Activated T-helper 1 cell treated with Interleukin-2 at 50 U/mL for 16 hours (primary cell): ENCODE measurements around the gene PPM1H.
"Not testable (repeated sequence)": the region's sequence is repeated elsewhere in the genome, so short reads cannot be mapped to it uniquely, and the experiment has no call there.

ENCODE experiments used
- DNase-seq: peaks from one replicate; pipeline ENCODE4 v3.0.0-alpha.2; 2020; ENCODE audit warnings: low read depth

PPM1H gene

GRCh38 chr12:62839869-62840660 lies 94.9 kb downstream of the PPM1H start:
- no peak for DNase-seq

DNA sequence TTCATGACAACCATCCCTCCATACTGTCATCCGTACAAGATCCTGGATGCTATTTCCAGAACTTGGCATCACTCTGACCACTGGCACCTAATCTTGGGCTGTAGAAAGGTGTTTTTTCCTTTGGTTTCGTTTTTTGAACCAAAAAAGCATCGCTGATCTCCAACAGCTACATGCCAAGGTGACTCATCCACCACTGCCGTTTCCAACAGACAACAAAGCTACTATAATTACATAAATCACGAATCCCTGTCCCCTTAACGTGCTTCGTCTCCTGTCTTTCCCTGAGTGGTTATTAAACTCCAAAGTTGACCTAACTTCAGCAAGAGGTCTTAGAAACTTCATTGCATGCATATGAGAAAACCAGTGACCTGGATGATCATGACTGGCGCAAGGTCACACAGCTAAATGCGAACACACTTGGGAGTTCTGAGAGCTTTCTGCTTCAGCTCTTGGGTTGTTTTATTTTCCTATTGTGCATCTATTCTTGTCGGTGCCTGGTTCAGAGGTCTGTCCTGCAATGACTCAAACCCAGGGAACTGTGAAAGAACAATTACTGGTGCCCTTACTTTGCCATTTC lies 99.9 kb downstream of the PPM1H start:
- no peak for DNase-seq

GRCh38 chr12:62834406-62834805 lies 100.5 kb downstream of the PPM1H start:
- DNase-seq = no peak

- DNase-seq = no peak
These were observed 101.3 kb downstream of the PPM1H start for GRCh38 chr12:62833634-62834033.

GRCh38 chr12:62832558-62832957 lies 102.4 kb downstream of the PPM1H start:
- no peak for DNase-seq

- no peak for DNase-seq
These were observed 102.9 kb downstream of the PPM1H start for GRCh38 chr12:62832027-62832426.

GRCh38 chr12:62827855-62828254 lies 107.1 kb downstream of the PPM1H start:
- no peak for DNase-seq

DNA sequence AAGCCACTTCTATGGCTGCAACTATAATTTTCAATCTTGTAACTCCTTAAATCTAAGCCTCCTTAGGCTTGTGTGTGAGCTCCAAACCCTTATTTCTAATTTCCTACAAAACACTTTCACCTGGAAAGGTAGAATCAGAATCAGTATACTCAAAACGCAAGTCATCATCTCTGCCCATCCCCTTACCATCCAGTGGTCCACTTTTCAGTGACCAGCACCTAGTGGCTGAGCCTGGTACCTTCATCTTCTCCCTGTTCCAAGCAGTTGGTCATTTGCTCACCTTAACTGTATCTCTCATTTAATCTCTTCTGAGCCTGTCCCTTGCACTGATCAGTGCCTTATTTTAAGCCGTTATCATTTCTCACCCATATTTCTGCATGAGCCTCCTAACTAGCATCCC lies 107.9 kb downstream of the PPM1H start:
- DNase-seq = no peak

- DNase-seq = no peak
These were observed 117.2 kb downstream of the PPM1H start for GRCh38 chr12:62817556-62818271.

- DNase-seq = no peak
These were observed 120.7 kb downstream of the PPM1H start for GRCh38 chr12:62814243-62814642.

- no peak for DNase-seq
These were observed 121.7 kb downstream of the PPM1H start for GRCh38 chr12:62813031-62813829.

GRCh38 chr12:62811481-62811880 lies 123.5 kb downstream of the PPM1H start:
- DNase-seq = not testable (repeated sequence)

- no peak for DNase-seq
These were observed 126.6 kb downstream of the PPM1H start for GRCh38 chr12:62808166-62808879.

DNA sequence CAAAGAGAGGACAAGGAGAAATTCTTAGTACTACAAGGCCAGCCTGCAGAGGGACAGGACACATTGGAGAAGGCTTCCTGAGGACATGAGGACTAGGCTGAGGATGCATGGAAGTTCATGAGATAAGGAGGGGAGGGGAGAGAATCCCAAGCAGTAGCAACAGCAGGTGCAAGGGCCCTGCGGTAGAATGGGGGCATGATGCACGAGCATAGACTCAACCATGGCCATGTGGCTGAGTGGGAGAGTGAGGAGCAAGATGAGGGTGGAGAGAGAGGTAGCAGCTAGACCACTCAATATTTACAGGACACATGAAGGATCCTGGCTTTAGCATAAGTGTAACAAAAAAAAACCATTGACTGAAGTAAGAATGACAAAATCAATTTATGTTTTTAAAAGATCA lies 128.1 kb downstream of the PPM1H start:
- no peak for DNase-seq

DNA sequence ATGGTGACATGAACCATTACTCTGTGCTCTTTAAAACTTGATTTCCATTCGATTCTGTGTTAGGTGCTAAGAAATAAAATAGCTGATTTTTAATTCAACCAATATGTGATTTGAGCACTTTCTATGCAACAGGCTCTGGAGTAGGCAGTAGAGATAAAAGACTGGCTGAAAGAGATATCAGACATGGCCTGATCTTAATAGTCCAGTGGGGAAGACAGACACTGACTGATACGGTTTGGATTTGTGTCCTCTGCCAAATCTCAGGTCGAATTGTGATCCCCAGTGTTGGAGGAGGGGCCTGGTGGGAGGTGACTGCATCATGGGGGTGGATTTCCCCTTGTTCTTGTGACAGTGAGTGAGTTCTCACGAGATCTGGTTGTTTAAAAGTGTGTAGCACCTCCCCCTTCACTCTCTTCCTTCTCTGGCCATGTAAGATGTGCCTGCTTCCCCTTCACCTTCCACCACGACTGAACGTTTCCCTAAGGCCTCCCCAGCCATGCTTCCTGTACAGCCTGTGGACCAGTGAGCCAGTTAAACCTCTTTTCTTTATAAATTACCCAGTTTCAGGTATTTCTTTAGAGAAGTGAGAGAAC lies 128.6 kb downstream of the PPM1H start:
- no peak for DNase-seq

GRCh38 chr12:62805517-62805916 lies 129.4 kb downstream of the PPM1H start:
- no peak for DNase-seq

- DNase-seq = no peak
These were observed 131.2 kb downstream of the PPM1H start for GRCh38 chr12:62803756-62804155.

DNA sequence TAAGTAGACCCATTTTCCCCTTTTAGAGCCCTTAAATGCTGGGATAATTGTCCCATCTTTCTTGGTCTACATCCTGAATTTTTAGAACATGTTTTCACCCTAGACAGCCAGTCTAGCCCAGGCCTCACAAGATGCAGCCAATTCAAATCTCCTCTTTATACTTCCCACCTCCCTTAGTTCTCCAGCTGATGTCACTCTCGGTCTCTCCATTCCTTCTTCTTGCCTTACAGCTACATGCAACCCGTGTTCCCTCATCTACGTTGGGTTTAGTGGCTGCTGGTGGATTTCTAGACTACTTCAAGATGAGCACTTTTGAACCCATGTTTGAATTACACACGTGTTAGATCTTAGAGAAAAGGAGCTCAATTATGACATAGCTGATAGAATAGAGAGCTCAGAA lies 132.0 kb downstream of the PPM1H start:
- no peak for DNase-seq

- no peak for DNase-seq
These were observed 132.6 kb downstream of the PPM1H start for GRCh38 chr12:62802321-62802720.

GRCh38 chr12:62801796-62802195 lies 133.2 kb downstream of the PPM1H start:
- DNase-seq = no peak

- no peak for DNase-seq
These were observed 134.1 kb downstream of the PPM1H start for GRCh38 chr12:62800707-62801400.
